IMR-90 (cell line): Measurements from ENCODE around the gene EDC4. TPM values are rescaled to one million over a fixed set of nuclear protein-coding genes. Genes with fewer than 3 reads are reported as not detected.
A peak's percentile ranks its signal among the peaks of the same experiment; 100 is the strongest.

ENCODE experiments used
- ATAC-seq: fragments of 200-7000 bp; cut with Tn5 transposase; 2 replicates; pipeline ENCODE4 v1.9.1; 2020; ENCODE audit warnings: low read depth, mild to moderate bottlenecking, moderate library complexity
- BruUV-seq: library from RNA; stranded (reverse); fragments of 400-500 nt; replicated peaks from 2 replicates; lab custom pipeline; 2021; lab: Mats Ljungman, UMichigan
- CTCF ChIA-PET: fragments of 300-600 bp; formaldehyde crosslinking; extraction: SDS; loops from one replicate; lab custom pipeline; 2021; ENCODE audit warnings: antibody characterized with exemption; lab: Yijun Ruan, JAX
- POLR2A ChIA-PET: fragments of 300-600 bp; sonication (Branson Sonifier 250); formaldehyde crosslinking; loops from one replicate; lab custom pipeline; 2022; ENCODE audit warnings: antibody characterized with exemption; ENCODE audit not compliant: unreplicated experiment; lab: Charles Lee
- DNase-seq: peaks from one replicate; pipeline ENCODE4 v3.0.0; 2013
- H2AFZ ChIP-seq: replicated peaks from 2 replicates; pipeline ENCODE3; 2013; ENCODE audit warnings: low read length, mild to moderate bottlenecking; ENCODE audit not compliant: poor library complexity
- H2AK5ac ChIP-seq: 2 replicates; pipeline ENCODE4 v1.6.1; 2013; ENCODE audit warnings: low read depth, low read length, inconsistent platforms
- H2AK9ac ChIP-seq: replicated peaks from 2 replicates; pipeline ENCODE3; 2013; ENCODE audit warnings: mild to moderate bottlenecking, low read depth, low read length, moderate library complexity; ENCODE audit not compliant: poor library complexity
- H2BK120ac ChIP-seq: 2 replicates; pipeline ENCODE4 v1.6.1; 2013; ENCODE audit warnings: low read depth, low read length, inconsistent platforms
- H2BK15ac ChIP-seq: 3 replicates; pipeline ENCODE4 v1.6.1; 2013; ENCODE audit warnings: low read depth, low read length, inconsistent platforms
- H2BK20ac ChIP-seq: 2 replicates; pipeline ENCODE4 v1.6.1; 2013; ENCODE audit warnings: low read depth, mild to moderate bottlenecking, inconsistent platforms, low read length, moderate library complexity
- H2BK5ac ChIP-seq: 2 replicates; pipeline ENCODE4 v1.6.1; 2013; ENCODE audit warnings: mild to moderate bottlenecking, low read depth, low read length, inconsistent platforms; ENCODE audit not compliant: poor library complexity, severe bottlenecking
- H3K14ac ChIP-seq: replicated peaks from 2 replicates; pipeline ENCODE4 v1.6.1; 2013; ENCODE audit warnings: low read depth, low read length, inconsistent platforms
- H3K18ac ChIP-seq: 2 replicates; pipeline ENCODE4 v1.6.1; 2013; ENCODE audit warnings: low read depth, low read length, control low read depth
- H3K23ac ChIP-seq: 2 replicates; pipeline ENCODE4 v1.6.1; 2013; ENCODE audit warnings: low read depth, low read length, inconsistent platforms
- H3K27ac ChIP-seq: 2 replicates; pipeline ENCODE4 v1.5.1; 2013; ENCODE audit warnings: mild to moderate bottlenecking, control low read depth, low read length; ENCODE audit not compliant: insufficient read depth
- H3K27me3 ChIP-seq: 2 replicates; pipeline ENCODE4 v1.6.1; 2013; ENCODE audit warnings: low read length; ENCODE audit not compliant: control insufficient read depth, insufficient read depth
- H3K36me3 ChIP-seq: 2 replicates; pipeline ENCODE4 v1.6.1; 2013; ENCODE audit warnings: low read length, mixed read lengths; ENCODE audit not compliant: control insufficient read depth, insufficient read depth
- H3K4ac ChIP-seq: 2 replicates; pipeline ENCODE4 v1.6.1; 2013; ENCODE audit warnings: low read depth, low read length, inconsistent platforms
- H3K4me1 ChIP-seq: 2 replicates; pipeline ENCODE4 v1.6.1; 2013; ENCODE audit warnings: low read length, mixed read lengths; ENCODE audit not compliant: control insufficient read depth, insufficient read depth
- H3K4me2 ChIP-seq: 2 replicates; pipeline ENCODE4 v1.6.1; 2013; ENCODE audit warnings: low read depth, mild to moderate bottlenecking, control low read depth, low read length, moderate library complexity
- H3K4me3 ChIP-seq: 2 replicates; pipeline ENCODE4 v1.5.1; 2013; ENCODE audit warnings: low read depth, mild to moderate bottlenecking, control low read depth, low read length, moderate library complexity; ENCODE audit not compliant: insufficient read depth
- H3K56ac ChIP-seq: 2 replicates; pipeline ENCODE4 v1.6.1; 2013; ENCODE audit warnings: low read length, inconsistent platforms; ENCODE audit not compliant: insufficient read depth; ENCODE audit errors: extremely low read depth
- H3K79me1 ChIP-seq, 2 experiments: 2 replicates each; pipeline ENCODE4 v1.6.1; 2013; ENCODE audit warnings: low read length in 2 of 2, inconsistent platforms in 1 of 2, low read depth in 1 of 2
- H3K9ac ChIP-seq: 2 replicates; pipeline ENCODE4 v1.6.1; 2013; ENCODE audit warnings: low read depth, low read length, control low read depth
- H3K9me1 ChIP-seq: 2 replicates; pipeline ENCODE4 v1.6.1; 2013; ENCODE audit warnings: low read length, inconsistent platforms; ENCODE audit not compliant: insufficient read depth
- H3K9me3 ChIP-seq: 2 replicates; pipeline ENCODE4 v1.6.1; 2013; ENCODE audit warnings: low read length; ENCODE audit not compliant: control insufficient read depth, insufficient read depth
- H4K20me1 ChIP-seq: 2 replicates; pipeline ENCODE4 v1.6.1; 2013; ENCODE audit warnings: low read length, inconsistent platforms; ENCODE audit not compliant: insufficient read depth
- H4K5ac ChIP-seq: 2 replicates; pipeline ENCODE4 v1.6.1; 2013; ENCODE audit warnings: mild to moderate bottlenecking, low read depth, low read length, control low read depth
- H4K8ac ChIP-seq, 2 experiments: 2 replicates each; pipeline ENCODE4 v1.6.1; 2013; ENCODE audit warnings: low read depth in 2 of 2, low read length in 2 of 2, control low read depth in 1 of 2, inconsistent platforms in 1 of 2
- H4K91ac ChIP-seq: 2 replicates; pipeline ENCODE4 v1.6.1; 2013; ENCODE audit warnings: low read depth, low read length, inconsistent platforms; ENCODE audit not compliant: insufficient read depth
- CEBPB ChIP-seq: IDR thresholded peaks from 2 replicates; pipeline ENCODE4 v1.6.1; 2012; ENCODE audit warnings: low read depth, low read length, improper control_type of control experiment
- CHD1 ChIP-seq: IDR thresholded peaks from 2 replicates; pipeline ENCODE4 v1.6.1; 2012; ENCODE audit warnings: low read depth, low read length, improper control_type of control experiment
- FOS ChIP-seq: fragments of 150-350 bp; IDR thresholded peaks from 2 replicates; pipeline ENCODE4 v1.6.1; 2016; ENCODE audit warnings: low read depth, low read length
- MAFK ChIP-seq: IDR thresholded peaks from 2 replicates; pipeline ENCODE4 v1.6.1; 2012; ENCODE audit warnings: low read depth, low read length, improper control_type of control experiment
- MAZ ChIP-seq: IDR thresholded peaks from 2 replicates; pipeline ENCODE4 v1.6.1; 2012; ENCODE audit warnings: low read depth, mild to moderate bottlenecking, low read length, improper control_type of control experiment, moderate library complexity, borderline replicate concordance
- MXI1 ChIP-seq: IDR thresholded peaks from 2 replicates; pipeline ENCODE4 v1.6.1; 2012; ENCODE audit warnings: low read depth, mild to moderate bottlenecking, low read length, moderate library complexity, borderline replicate concordance
- NFE2L2 ChIP-seq: fragments of 150-350 bp; IDR thresholded peaks from 2 replicates; pipeline ENCODE4 v1.6.1; 2016; ENCODE audit warnings: low read depth, mild to moderate bottlenecking, low read length
- POLR2A ChIP-seq: IDR thresholded peaks from 2 replicates; pipeline ENCODE4 v1.6.1; 2012; ENCODE audit warnings: mild to moderate bottlenecking, low read depth, low read length
- RAD21 ChIP-seq: IDR thresholded peaks from 2 replicates; pipeline ENCODE4 v1.6.1; 2012; ENCODE audit warnings: low read length, improper control_type of control experiment
- RCOR1 ChIP-seq: IDR thresholded peaks from 2 replicates; pipeline ENCODE4 v1.6.1; 2012; ENCODE audit warnings: mild to moderate bottlenecking, low read length, improper control_type of control experiment; ENCODE audit not compliant: insufficient replicate concordance
- RFX5 ChIP-seq: IDR thresholded peaks from 2 replicates; pipeline ENCODE4 v1.8.0; 2012; ENCODE audit warnings: low read depth, mild to moderate bottlenecking, low read length, moderate library complexity
- SMC3 ChIP-seq: fragments of 150-350 bp; IDR thresholded peaks from 2 replicates; pipeline ENCODE4 v1.6.1; 2016; ENCODE audit warnings: low read depth, mild to moderate bottlenecking, antibody characterized with exemption, low read length, moderate library complexity
- WGBS, 2 experiments: methylation state at CpG; one replicate each; pipeline versions ENCODE4 v1.1.5 to v1.1.7; 2013; ENCODE audit warnings: missing lambda C conversion rate in 2 of 2; ENCODE audit not compliant: insufficient read length in 1 of 2; ENCODE audit errors: extremely low coverage in 2 of 2; 5-methylcytosine and 5-hydroxymethylcytosine counted together
- dilution Hi-C: fragments of 300-500 bp; cut with HindIII; formaldehyde crosslinking; loops from one replicate; pipeline ENCODE4 v1.14.3; 2018; ENCODE audit warnings: low sequenced_read_pairs; ENCODE audit not compliant: unreplicated experiment
- in situ Hi-C: fragments of 300-500 bp; cut with MboI; formaldehyde crosslinking; loops from 3 replicates; pipeline ENCODE4 v1.14.3; 2019; ENCODE audit warnings: low sequenced_read_pairs, inconsistent platforms, mixed read lengths
- intact Hi-C: fragments of 100-400 bp; cut with micrococcal nuclease; formaldehyde crosslinking; loops from 2 replicates; pipeline ENCODE4 v1.10.0; 2022
- polyA plus RNA-seq, 3 experiments: library from polyadenylated mRNA; depleted of rRNA; stranded (reverse); fragments of >200 nt; gene quantifications; 2 replicates each; pipeline ENCODE4 v1.2.3, GENCODE V29; 2012; ENCODE audit warnings: low replicate concordance in 1 of 3
- total RNA-seq: library from RNA; depleted of rRNA; stranded (reverse); fragments of >200 nt; gene quantifications from 2 replicates; pipeline ENCODE4 v1.2.3, GENCODE V29; 2012
- TF ChIP-seq, protein P1 (sequence below): fragments of 150-350 bp; IDR thresholded peaks from 2 replicates; pipeline ENCODE4 v1.6.1; 2016; ENCODE audit warnings: low read depth, mild to moderate bottlenecking, low read length, moderate library complexity, borderline replicate concordance
- TF ChIP-seq, protein P2 (sequence below): fragments of 150-350 bp; IDR thresholded peaks from 2 replicates; pipeline ENCODE4 v1.6.1; 2017; ENCODE audit warnings: mild to moderate bottlenecking, antibody characterized with exemption, low read length, low read depth

Gene EDC4
- total and polyA plus RNA-seq, 2 of the 4 experiments (the other 2 are of a cell fraction) = 33.2 to 64.0 TPM

DNA sequence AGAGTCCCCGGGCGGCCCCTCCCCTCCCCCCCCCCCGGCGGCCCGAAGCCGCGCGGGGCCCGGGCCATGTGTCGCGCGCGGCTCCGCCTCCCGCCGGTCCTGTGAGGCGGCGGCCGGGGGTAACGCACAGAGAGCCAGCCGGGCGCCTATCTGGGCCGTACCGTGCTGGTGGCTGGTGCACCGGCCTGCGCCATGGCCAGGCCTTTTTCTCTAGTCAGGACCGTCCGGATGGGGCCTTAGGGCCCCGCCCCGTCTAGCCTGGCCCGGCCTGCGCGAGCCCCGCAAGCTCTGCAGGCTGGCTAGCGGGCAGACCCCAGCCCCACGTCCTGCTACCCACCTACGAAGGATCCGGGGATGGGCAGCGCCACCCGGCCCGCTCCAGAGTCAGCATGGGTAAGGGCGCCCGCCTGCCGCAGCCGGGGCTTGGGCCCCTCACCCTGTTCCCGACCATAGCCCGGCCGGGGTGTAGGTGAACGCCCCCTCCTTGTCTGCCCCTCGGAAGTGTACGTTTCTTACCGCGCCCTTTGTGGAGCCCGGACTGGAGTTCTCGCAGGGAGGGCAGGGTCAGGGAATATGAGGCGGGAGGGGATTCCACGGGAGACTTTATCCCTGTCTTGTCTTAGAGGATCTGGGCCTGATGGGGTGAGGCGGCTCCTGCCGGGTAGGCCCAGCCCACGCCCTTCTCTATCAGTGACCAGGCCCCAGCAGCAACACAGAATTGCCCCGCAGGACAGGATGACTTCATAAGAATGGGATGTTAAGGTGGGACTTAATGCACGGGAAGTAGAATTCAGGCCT lies 25.6 kb upstream of the EDC4 start, which contains the start of gene CENPT (continued):
- TF ChIP-seq RFX5 = no peak
- TF ChIP-seq MXI1 = peak; percentile 62; the same call in 1 of the 2 replicates
- 0 out of 2 replicates have a peak, but pooled peaks have one; percentile 6 for TF ChIP-seq RAD21

DNA sequence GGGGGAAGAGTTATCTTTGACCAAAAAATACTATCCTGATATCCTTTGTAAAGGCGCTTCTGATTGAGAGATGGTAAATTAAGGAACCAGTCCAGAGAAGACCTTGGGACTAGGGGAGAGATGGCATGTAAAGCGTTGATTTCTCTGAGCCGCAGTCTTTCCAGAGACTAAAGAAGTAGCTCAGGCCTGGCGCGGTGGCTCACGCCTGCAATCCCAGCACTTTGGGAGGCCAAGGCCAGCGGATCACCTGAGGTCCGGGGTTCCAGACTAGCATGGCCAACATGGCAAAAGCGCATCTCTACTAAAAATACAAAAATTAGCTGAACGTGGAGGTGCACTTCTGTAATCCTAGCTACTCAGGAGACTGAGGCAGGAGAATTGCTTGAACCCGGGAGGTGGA lies 24.7 kb upstream of the EDC4 start:
- Histone ChIP-seq H3K9me3 (no peaks in the 10 kb centered on the region), H3K23ac (0 out of 2 replicates have a peak overlapping the region, but pooled peaks have one; percentile 45), H2BK20ac (no peak overlapping the region), H2AFZ (no peak overlapping the region), H2BK5ac (peak overlapping the region; percentile 78), H3K27me3 (no peaks in the 10 kb centered on the region), H3K79me1 (peaks cover 26 to 64% of the 10 kb centered on the region in 2 experiments), H3K4me2 (peak overlapping the region; percentile 84), H4K5ac (no peak overlapping the region), H3K4ac (peak overlapping the region; percentile 90), H2BK15ac (no peak overlapping the region), H3K27ac (peak overlapping the region; percentile 94; the same call in 1 of the 2 replicates), H2BK120ac (no peak overlapping the region), H2AK9ac (peak overlapping the region; percentile 67), H3K18ac (no peak overlapping the region), H3K14ac (peak overlapping the region; percentile 89; the same call in 1 of the 2 replicates), H3K36me3 (0 out of 2 replicates have a peak, but pooled peaks cover 2% of the 10 kb centered on the region), H3K4me1 (peaks cover 13% of the 10 kb centered on the region), H3K9ac (peak overlapping the region; percentile 95), H3K4me3 (peak overlapping the region; percentile 53), H3K9me1 (peaks cover 19% of the 10 kb centered on the region), H4K20me1 (peaks cover 56% of the 10 kb centered on the region), H2AK5ac (peak overlapping the region; percentile 63; the same call in 1 of the 2 replicates), H3K56ac (peak overlapping the region; percentile 72; the same call in 1 of the 2 replicates), H4K8ac (no peak overlapping the region; a peak in 2 of 4 replicates), H4K91ac (no peak overlapping the region)
- no TSS peak for BruUV-seq
- DNase-seq (no peak), ATAC-seq (no peak)
- WGBS, 2 experiments = 97% methylated on average over 6 of the region's 11 CpGs; no CpG with 5 or more reads in 1 of the 2 experiments
- intact Hi-C loops (no loop called here), in situ Hi-C loops (no loop called here), dilution Hi-C loops (no loop called here)
- CTCF ChIA-PET = interaction anchor here (0.9 kb wide), 1 partner anchor 32 kb away, joined by 3 read pairs; no protein-coding TSS in a partner anchor
- POLR2A ChIA-PET = no interaction called here
- no peak for TF ChIP-seq CHD1
- TF ChIP-seq SMC3 = no peak
- TF ChIP-seq POLR2A = no peak
- TF ChIP-seq MAZ = no peak
- no peak for TF ChIP-seq CEBPB
- TF ChIP-seq FOS = no peak
- TF ChIP-seq RAD21 = no peak
- TF ChIP-seq RFX5 = no peak
- TF ChIP-seq NFE2L2 = no peak
- no peak for TF ChIP-seq MXI1
- no peak for TF ChIP-seq MAFK
- no peak for TF ChIP-seq RCOR1
- TF ChIP-seq, protein P1, sequence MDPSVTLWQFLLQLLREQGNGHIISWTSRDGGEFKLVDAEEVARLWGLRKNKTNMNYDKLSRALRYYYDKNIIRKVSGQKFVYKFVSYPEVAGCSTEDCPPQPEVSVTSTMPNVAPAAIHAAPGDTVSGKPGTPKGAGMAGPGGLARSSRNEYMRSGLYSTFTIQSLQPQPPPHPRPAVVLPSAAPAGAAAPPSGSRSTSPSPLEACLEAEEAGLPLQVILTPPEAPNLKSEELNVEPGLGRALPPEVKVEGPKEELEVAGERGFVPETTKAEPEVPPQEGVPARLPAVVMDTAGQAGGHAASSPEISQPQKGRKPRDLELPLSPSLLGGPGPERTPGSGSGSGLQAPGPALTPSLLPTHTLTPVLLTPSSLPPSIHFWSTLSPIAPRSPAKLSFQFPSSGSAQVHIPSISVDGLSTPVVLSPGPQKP = no peak
- TF ChIP-seq, protein P2, sequence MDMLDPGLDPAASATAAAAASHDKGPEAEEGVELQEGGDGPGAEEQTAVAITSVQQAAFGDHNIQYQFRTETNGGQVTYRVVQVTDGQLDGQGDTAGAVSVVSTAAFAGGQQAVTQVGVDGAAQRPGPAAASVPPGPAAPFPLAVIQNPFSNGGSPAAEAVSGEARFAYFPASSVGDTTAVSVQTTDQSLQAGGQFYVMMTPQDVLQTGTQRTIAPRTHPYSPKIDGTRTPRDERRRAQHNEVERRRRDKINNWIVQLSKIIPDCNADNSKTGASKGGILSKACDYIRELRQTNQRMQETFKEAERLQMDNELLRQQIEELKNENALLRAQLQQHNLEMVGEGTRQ = no peak
